Measurements from ENCODE around the gene HOMER3. TPM values are rescaled to one million over a fixed set of nuclear protein-coding genes. Genes with fewer than 3 reads are reported as not detected.
A peak's percentile ranks its signal among the peaks of the same experiment; 100 is the strongest.

HOMER3 gene
- total and polyA plus RNA-seq, 10 of the 15 experiments (the other 5 are each of a cell fraction or from before 2014, with no cell fraction given), result 0.18 to 10.6 (median 0.50) TPM; not detected in 2

DNA sequence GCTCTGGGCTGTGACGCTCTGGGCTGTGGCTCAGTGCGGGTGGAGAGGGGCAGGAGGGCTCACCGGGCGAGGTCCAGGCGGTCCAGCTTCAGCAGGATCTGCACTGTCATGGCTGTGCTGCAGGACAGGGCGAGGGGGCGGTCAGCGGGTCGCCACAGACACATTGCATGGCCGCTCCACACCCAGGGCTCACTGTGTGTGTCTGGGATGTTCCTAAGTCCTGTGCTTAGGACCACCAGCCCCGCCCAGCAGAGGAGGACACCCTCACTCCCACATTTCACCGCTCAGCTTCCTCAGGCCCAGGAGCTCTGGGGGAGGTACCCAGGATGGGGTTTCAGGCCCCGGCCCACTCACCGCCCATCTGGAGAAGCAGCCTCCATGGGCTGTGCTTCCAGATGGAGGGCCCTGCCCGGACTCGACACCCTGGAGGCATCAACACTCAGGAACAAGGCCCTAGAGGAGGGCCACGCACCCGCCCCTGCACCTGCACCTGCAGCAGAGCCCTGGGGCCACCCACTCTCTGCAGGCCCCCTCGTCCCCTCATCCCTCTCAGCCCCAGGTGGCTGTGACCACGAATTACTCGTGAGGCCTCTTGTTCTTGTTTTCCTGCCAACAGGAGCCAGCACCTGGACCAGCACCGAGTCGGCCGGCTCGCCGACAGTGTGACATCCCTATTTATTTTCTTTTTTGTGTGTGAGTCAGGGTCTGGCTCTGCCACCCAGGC is 35.3 kb downstream of the HOMER3 start:
- DNase-seq (ENCODE audit: low read depth, low spot score), result no peak
- intact Hi-C loops (cut with micrococcal nuclease; ENCODE audit: unreplicated experiment) (no loop called here), in situ Hi-C loops (cut with MboI) (no loop called here)
- CTCF ChIA-PET, result no interaction called here
- Histone ChIP-seq H3K27me3 (replicated peaks in 1 of 2; ENCODE audit: control insufficient read depth in 2 of 2, insufficient read depth in 2 of 2, low read length in 1 of 2) (no peaks in the 10 kb centered on the region), H2AFZ (ENCODE audit: control insufficient read depth, low read depth, low read length) (no peak overlapping the region), H3K36me3 (ENCODE audit: control insufficient read depth in 2 of 2, insufficient read depth in 2 of 2, low read length in 1 of 2) (peaks cover 8 to 10% of the 10 kb centered on the region in 2 experiments; a peak in 3 of 4 replicates), H4K20me1 (ENCODE audit: control insufficient read depth, insufficient read depth) (no peaks in the 10 kb centered on the region), H3K4me1 (ENCODE audit: control insufficient read depth, insufficient read depth, low read length) (no peaks in the 10 kb centered on the region), H3K4me2 (ENCODE audit: control insufficient read depth, insufficient read depth) (no peak overlapping the region), H3K27ac (ENCODE audit: control insufficient read depth, insufficient read depth) (no peak overlapping the region), H3K9me3 (replicated peaks; ENCODE audit: control insufficient read depth, insufficient read depth, low read length) (no peaks in the 10 kb centered on the region), H3K4me3 (no peak overlapping the region), H3K79me2 (ENCODE audit: control insufficient read depth, insufficient read depth, low read length) (no peaks in the 10 kb centered on the region), H3K9ac (ENCODE audit: control insufficient read depth, insufficient read depth, low read length) (no peak overlapping the region)
- SMC1A ChIA-PET (ENCODE audit: uncharacterized antibody, unreplicated experiment), result no interaction called here
- RAD21 ChIA-PET (ENCODE audit: unreplicated experiment), result no interaction called here
- BruUV-seq (replicated peaks), result no TSS peak
- POLR2A ChIA-PET, result no interaction called here
- WGBS (ENCODE audit: insufficient coverage, insufficient replicate concordance, low lambda C conversion rate, missing lambda C conversion rate), result 83% methylated on average over 22 of the region's 26 CpGs
- ATAC-seq, result no peak
- TF ChIP-seq IRF4 (IDR thresholded peaks at IDR 0.05; ENCODE audit: low read depth, low read length) (no peak), POLR2A (IDR thresholded peaks at IDR 0.05; ENCODE audit: low read depth, low read length) (peak; percentile 72)
- no peak for FAIRE-seq

DNA sequence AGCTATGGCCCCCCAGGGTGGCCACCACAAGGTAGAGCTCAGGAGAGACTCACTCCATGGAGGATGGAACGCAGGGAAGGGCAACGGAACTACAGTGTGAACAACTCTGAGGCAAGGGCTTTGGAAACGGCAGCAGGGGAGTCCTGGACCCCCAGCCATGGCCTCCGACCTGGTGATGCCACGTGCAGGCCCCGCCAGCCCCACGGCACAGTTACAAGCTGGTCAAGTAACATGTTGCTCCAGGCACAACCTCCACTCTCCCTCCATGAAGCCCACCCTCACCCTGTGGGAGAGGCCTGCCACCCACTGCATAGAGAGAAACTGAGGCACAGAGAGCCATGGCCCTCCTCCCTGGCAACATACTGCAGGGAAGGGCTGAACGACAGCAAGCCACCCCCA is 36.0 kb downstream of the HOMER3 start:
- FAIRE-seq (no peak), DNase-seq (ENCODE audit: low read depth, low spot score) (no peak), ATAC-seq (no peak)
- H3K4me1 ChIP-seq (ENCODE audit: control insufficient read depth, insufficient read depth, low read length), result no peaks in the 10 kb centered on the region
- TF ChIP-seq POU2F2 (IDR thresholded peaks at IDR 0.05; ENCODE audit: borderline replicate concordance, low read depth, low read length), result no peak
- no peak for TF ChIP-seq NFYB (IDR thresholded peaks at IDR 0.05; ENCODE audit: insufficient read depth, low read depth, low read length)
- TF ChIP-seq, protein P1, sequence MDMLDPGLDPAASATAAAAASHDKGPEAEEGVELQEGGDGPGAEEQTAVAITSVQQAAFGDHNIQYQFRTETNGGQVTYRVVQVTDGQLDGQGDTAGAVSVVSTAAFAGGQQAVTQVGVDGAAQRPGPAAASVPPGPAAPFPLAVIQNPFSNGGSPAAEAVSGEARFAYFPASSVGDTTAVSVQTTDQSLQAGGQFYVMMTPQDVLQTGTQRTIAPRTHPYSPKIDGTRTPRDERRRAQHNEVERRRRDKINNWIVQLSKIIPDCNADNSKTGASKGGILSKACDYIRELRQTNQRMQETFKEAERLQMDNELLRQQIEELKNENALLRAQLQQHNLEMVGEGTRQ (IDR thresholded peaks at IDR 0.05; ENCODE audit: borderline replicate concordance, low read depth, low read length), result no peak
- peak; percentile 5 for TF ChIP-seq POLR2AphosphoS5 (IDR thresholded peaks at IDR 0.05; ENCODE audit: low read length)
- TF ChIP-seq, protein P2, sequence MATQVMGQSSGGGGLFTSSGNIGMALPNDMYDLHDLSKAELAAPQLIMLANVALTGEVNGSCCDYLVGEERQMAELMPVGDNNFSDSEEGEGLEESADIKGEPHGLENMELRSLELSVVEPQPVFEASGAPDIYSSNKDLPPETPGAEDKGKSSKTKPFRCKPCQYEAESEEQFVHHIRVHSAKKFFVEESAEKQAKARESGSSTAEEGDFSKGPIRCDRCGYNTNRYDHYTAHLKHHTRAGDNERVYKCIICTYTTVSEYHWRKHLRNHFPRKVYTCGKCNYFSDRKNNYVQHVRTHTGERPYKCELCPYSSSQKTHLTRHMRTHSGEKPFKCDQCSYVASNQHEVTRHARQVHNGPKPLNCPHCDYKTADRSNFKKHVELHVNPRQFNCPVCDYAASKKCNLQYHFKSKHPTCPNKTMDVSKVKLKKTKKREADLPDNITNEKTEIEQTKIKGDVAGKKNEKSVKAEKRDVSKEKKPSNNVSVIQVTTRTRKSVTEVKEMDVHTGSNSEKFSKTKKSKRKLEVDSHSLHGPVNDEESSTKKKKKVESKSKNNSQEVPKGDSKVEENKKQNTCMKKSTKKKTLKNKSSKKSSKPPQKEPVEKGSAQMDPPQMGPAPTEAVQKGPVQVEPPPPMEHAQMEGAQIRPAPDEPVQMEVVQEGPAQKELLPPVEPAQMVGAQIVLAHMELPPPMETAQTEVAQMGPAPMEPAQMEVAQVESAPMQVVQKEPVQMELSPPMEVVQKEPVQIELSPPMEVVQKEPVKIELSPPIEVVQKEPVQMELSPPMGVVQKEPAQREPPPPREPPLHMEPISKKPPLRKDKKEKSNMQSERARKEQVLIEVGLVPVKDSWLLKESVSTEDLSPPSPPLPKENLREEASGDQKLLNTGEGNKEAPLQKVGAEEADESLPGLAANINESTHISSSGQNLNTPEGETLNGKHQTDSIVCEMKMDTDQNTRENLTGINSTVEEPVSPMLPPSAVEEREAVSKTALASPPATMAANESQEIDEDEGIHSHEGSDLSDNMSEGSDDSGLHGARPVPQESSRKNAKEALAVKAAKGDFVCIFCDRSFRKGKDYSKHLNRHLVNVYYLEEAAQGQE (IDR thresholded peaks at IDR 0.05; ENCODE audit: low read depth, low read length), result no peak
- H3K9me3 ChIP-seq (replicated peaks; ENCODE audit: control insufficient read depth, insufficient read depth, low read length), result no peaks in the 10 kb centered on the region
- no peak overlapping the region for H3K4me3 ChIP-seq
- H2AFZ ChIP-seq (ENCODE audit: control insufficient read depth, low read depth, low read length), result no peak overlapping the region
- ChIA-PET RAD21 (ENCODE audit: unreplicated experiment) (no interaction called here), POLR2A (no interaction called here), SMC1A (ENCODE audit: uncharacterized antibody, unreplicated experiment) (no interaction called here), CTCF (no interaction called here)
- 93% methylated on average over 8 of the region's 8 CpGs for WGBS (ENCODE audit: insufficient coverage, insufficient replicate concordance, low lambda C conversion rate, missing lambda C conversion rate)
- in situ Hi-C loops (cut with MboI) (no loop called here), intact Hi-C loops (cut with micrococcal nuclease; ENCODE audit: unreplicated experiment) (no loop called here)
- no peaks in the 10 kb centered on the region for H4K20me1 ChIP-seq (ENCODE audit: control insufficient read depth, insufficient read depth)
- H3K27ac ChIP-seq (ENCODE audit: control insufficient read depth, insufficient read depth), result no peak overlapping the region
- H3K36me3 ChIP-seq (ENCODE audit: control insufficient read depth in 2 of 2, insufficient read depth in 2 of 2, low read length in 1 of 2), result peaks cover 7 to 8% of the 10 kb centered on the region in 2 experiments; a peak in 3 of 4 replicates
- no peaks in the 10 kb centered on the region for H3K27me3 ChIP-seq (replicated peaks in 1 of 2; ENCODE audit: control insufficient read depth in 2 of 2, insufficient read depth in 2 of 2, low read length in 1 of 2)
- no peak overlapping the region for H3K4me2 ChIP-seq (ENCODE audit: control insufficient read depth, insufficient read depth)
- no TSS peak for BruUV-seq (replicated peaks)
- H3K79me2 ChIP-seq (ENCODE audit: control insufficient read depth, insufficient read depth, low read length), result no peaks in the 10 kb centered on the region
- no peak overlapping the region for H3K9ac ChIP-seq (ENCODE audit: control insufficient read depth, insufficient read depth, low read length)

Data from GM12878 (cell line).